Left ventricle myocardium inferior (tissue), 1 donor: ENCODE measurements around the gene LAS1L. TPM values are rescaled to one million over a fixed set of nuclear protein-coding genes. Genes with fewer than 3 reads are reported as not detected.
"Not testable (repeated sequence)": the region's sequence is repeated elsewhere in the genome, so short reads cannot be mapped to it uniquely, and the experiment has no call there.

ENCODE experiments used
- DNase-seq: peaks from one replicate; pipeline ENCODE4 v3.0.0-alpha.2; 2020
- H3K27ac ChIP-seq: fragments of 200-600 bp; replicated peaks from 2 replicates; pipeline ENCODE4 v1.8.0; 2021
- H3K27me3 ChIP-seq: fragments of 200-600 bp; 2 replicates; pipeline ENCODE4 v1.8.0; 2021; ENCODE audit warnings: low read depth
- H3K36me3 ChIP-seq: fragments of 200-600 bp; 2 replicates; pipeline ENCODE4 v1.8.0; 2021
- H3K4me1 ChIP-seq: fragments of 200-600 bp; 2 replicates; pipeline ENCODE4 v1.8.0; 2021
- H3K4me3 ChIP-seq: fragments of 200-600 bp; 2 replicates; pipeline ENCODE4 v1.8.0; 2021; ENCODE audit warnings: mild to moderate bottlenecking, moderate library complexity
- H3K9me3 ChIP-seq: fragments of 200-600 bp; replicated peaks from 2 replicates; pipeline ENCODE4 v1.8.0; 2021
- intact Hi-C: fragments of 100-400 bp; cut with micrococcal nuclease; formaldehyde crosslinking; loops from one replicate; pipeline ENCODE4 v1.11.0; 2022
- total RNA-seq: library from RNA; stranded (reverse); fragmentation: NEBNext Ultra II Directional; extraction: Animal tissue kit (Norgen Biotek cat#: 25700); gene quantifications from one replicate; pipeline ENCODE4 v1.2.1, GENCODE V29; 2021
- TF ChIP-seq, protein P1 (sequence below): fragments of 200-600 bp; IDR thresholded peaks from 2 replicates; pipeline ENCODE4 v1.8.0; 2021; ENCODE audit warnings: antibody characterized with exemption, mild to moderate bottlenecking, borderline replicate concordance
- donor health status: DM: no; HTN: yes; CAD: no; lungs with severe emphysema.

The LAS1L gene
- total RNA-seq, 1 donor from 2014 or later: 13.9 TPM

DNA sequence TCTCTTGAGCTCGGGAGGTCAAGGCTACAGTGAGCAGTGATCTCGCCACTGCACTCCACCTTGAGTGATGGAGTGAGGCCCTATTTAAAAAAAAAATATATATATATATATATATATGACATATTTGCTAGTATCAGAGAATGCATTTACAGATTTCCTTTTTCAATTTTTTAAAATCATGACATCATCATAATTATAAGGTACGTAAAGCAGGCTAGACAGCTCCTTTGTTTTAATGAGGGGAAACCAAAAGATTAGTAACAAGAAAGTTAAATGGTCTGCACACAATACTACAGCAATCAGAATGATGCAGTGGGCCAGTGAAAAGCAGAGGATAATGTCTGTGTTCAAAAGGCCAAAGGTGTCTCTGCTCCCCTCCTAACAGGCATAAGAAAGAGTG lies 43.0 kb downstream of the LAS1L start:
- intact Hi-C loops: no loop called here
- Histone ChIP-seq H3K4me1 (no peaks in the 10 kb centered on the region), H3K36me3 (no peaks in the 10 kb centered on the region), H3K4me3 (no peak overlapping the region), H3K9me3 (no peaks in the 10 kb centered on the region), H3K27ac (no peak overlapping the region), H3K27me3 (no peaks in the 10 kb centered on the region)
- TF ChIP-seq, protein P1, sequence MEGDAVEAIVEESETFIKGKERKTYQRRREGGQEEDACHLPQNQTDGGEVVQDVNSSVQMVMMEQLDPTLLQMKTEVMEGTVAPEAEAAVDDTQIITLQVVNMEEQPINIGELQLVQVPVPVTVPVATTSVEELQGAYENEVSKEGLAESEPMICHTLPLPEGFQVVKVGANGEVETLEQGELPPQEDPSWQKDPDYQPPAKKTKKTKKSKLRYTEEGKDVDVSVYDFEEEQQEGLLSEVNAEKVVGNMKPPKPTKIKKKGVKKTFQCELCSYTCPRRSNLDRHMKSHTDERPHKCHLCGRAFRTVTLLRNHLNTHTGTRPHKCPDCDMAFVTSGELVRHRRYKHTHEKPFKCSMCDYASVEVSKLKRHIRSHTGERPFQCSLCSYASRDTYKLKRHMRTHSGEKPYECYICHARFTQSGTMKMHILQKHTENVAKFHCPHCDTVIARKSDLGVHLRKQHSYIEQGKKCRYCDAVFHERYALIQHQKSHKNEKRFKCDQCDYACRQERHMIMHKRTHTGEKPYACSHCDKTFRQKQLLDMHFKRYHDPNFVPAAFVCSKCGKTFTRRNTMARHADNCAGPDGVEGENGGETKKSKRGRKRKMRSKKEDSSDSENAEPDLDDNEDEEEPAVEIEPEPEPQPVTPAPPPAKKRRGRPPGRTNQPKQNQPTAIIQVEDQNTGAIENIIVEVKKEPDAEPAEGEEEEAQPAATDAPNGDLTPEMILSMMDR: no peak
- no peak for DNase-seq

DNA sequence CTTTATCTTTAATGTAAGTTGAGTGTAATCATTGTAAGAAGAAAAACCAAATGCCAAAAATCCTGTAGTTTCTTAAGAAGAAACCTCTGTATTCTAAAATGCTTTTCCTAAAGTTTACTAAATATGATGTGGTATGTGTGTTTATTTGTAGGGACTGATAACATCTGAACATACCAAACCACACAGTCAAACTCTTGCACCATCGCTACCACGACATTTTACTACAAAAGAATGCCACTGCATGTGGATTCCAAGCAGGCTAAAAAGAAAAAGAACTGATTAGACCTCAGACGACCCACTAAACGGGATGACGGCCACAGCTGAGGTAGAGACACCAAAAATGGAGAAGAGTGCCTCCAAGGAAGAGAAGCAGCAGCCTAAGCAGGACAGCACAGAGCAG lies 46.1 kb downstream of the LAS1L start:
- Histone ChIP-seq H3K27ac (no peak overlapping the region), H3K27me3 (no peaks in the 10 kb centered on the region), H3K9me3 (no peaks in the 10 kb centered on the region), H3K4me1 (no peaks in the 10 kb centered on the region), H3K4me3 (no peak overlapping the region), H3K36me3 (no peaks in the 10 kb centered on the region)
- intact Hi-C loops: no loop called here
- no peak for DNase-seq
- TF ChIP-seq, protein P1: no peak

DNA sequence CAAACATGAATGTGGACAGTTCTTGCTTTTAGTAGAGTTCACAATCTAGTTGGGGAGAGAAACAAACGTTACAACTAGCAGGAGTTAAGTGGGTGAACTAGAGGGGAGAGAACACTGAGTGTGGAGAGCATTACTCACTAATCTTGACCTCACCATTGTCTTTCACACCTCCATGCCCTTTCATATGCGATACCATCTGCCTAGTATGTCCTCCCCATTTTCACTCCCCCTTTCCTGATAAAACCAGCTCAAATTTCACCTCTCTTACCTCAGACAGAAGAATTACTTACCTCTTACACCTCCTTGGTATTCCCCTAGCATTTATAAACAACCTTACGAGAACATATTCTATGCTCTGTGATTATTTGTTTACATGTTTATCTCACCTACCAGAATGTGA lies 53.6 kb downstream of the LAS1L start:
- DNase-seq: no peak
- H3K4me3 ChIP-seq: no peak overlapping the region
- no peaks in the 10 kb centered on the region for H3K36me3 ChIP-seq
- intact Hi-C loops: no loop called here
- no peaks in the 10 kb centered on the region for H3K27me3 ChIP-seq
- H3K4me1 ChIP-seq: no peaks in the 10 kb centered on the region
- TF ChIP-seq, protein P1: no peak
- no peaks in the 10 kb centered on the region for H3K9me3 ChIP-seq
- H3K27ac ChIP-seq: no peak overlapping the region

DNA sequence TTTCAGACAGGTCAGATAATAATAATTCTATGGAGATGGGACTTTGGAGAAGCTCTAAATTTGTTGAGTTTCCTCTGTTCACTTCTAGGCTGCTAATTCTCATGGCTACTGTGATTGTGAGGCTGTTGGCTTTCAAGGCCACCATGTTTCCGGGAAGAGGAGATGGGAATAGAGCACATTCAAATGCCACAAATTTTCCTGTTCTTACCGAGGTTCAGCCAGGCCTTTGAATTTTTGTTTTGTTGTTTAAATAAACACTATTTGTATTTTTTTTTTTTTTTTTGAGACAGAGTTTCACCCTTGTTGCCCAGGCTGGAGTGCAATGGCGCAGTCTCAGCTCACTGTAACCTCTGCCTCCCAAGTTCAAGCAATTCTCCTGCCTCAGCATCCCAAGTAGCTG lies 55.5 kb downstream of the LAS1L start:
- H3K4me1 ChIP-seq, H3K9me3 ChIP-seq, H3K36me3 ChIP-seq, H3K4me3 ChIP-seq, intact Hi-C loops, H3K27me3 ChIP-seq, H3K27ac ChIP-seq, DNase-seq: not testable (repeated sequence)

DNA sequence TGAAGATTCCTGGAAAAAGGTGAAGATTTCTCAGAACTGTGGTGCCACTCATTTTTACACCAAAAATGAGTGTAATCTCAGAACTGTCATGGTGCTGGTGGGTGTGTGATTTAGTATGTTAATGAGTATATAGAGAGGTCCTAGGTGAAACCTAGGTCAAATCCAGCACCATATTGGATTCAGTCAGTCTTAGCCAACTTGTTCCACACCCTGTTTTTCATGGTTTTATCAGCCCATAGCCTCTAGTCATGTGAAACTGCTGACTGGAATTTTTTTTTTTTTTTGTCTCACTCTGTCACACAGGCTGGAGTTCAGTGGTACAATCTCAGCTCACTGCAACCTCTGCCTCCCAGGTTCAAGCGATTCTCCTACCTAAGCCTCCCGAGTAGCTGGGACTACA lies 58.0 kb downstream of the LAS1L start:
- Histone ChIP-seq H3K36me3 (no peaks in the 10 kb centered on the region), H3K9me3 (peaks cover 4% of the 10 kb centered on the region), H3K27me3 (no peaks in the 10 kb centered on the region), H3K27ac (no peak overlapping the region), H3K4me1 (no peaks in the 10 kb centered on the region), H3K4me3 (no peak overlapping the region)
- TF ChIP-seq, protein P1: no peak
- intact Hi-C loops: no loop called here
- DNase-seq: no peak

DNA sequence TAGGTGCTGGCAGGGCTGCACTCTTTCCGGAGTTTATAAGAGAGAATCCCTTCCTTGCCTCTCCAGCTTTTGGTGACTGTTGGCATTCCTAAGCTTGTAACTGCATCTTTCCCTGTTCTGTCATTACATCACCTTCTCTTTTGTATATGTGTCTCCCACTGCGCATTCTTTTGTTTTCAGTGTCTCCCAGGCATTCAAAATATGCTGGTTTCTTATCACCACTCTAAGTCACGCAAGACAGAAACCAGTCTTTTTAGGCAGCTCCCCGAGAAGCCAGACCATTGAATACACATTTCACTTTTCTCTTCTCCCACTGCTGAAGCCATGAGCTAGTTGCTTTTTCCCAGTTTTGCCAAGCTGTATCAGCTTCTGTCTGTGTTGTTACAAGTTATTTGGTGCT lies 71.0 kb downstream of the LAS1L start:
- H3K27me3 ChIP-seq: no peaks in the 10 kb centered on the region
- H3K4me1 ChIP-seq: no peaks in the 10 kb centered on the region
- TF ChIP-seq, protein P1: no peak
- H3K36me3 ChIP-seq: no peaks in the 10 kb centered on the region
- DNase-seq: no peak
- intact Hi-C loops: no loop called here
- no peak overlapping the region for H3K27ac ChIP-seq
- no peaks in the 10 kb centered on the region for H3K9me3 ChIP-seq
- H3K4me3 ChIP-seq: no peak overlapping the region

Other genes starting within 250 kb of the LAS1L start
- gene MSN, start 132.9 kb upstream of the LAS1L start, total RNA-seq: 107 TPM